Activated naive CD8-positive, alpha-beta T cell (primary cell): ENCODE results near the gene CDH4.
"Not testable (repeated sequence)": the region's sequence is repeated elsewhere in the genome, so short reads cannot be mapped to it uniquely, and the experiment has no call there.

Experiments used
- H3K27ac Mint-ChIP-seq: one replicate; pipeline ENCODE4 v1.8.0; 2021; ENCODE audit warnings: mixed read lengths
- H3K27me3 Mint-ChIP-seq: one replicate; pipeline ENCODE4 v1.8.0; 2021; ENCODE audit warnings: mixed read lengths
- H3K36me3 Mint-ChIP-seq: one replicate; pipeline ENCODE4 v1.8.0; 2021; ENCODE audit warnings: mixed read lengths
- H3K4me1 Mint-ChIP-seq: one replicate; pipeline ENCODE4 v1.8.0; 2021; ENCODE audit warnings: low read depth, mixed read lengths
- H3K4me3 Mint-ChIP-seq: one replicate; pipeline ENCODE4 v1.8.0; 2021; ENCODE audit warnings: mild to moderate bottlenecking, mixed read lengths
- H3K9me3 Mint-ChIP-seq: one replicate; pipeline ENCODE4 v1.8.0; 2021; ENCODE audit warnings: low read depth, mixed read lengths

CDH4 gene

DNA sequence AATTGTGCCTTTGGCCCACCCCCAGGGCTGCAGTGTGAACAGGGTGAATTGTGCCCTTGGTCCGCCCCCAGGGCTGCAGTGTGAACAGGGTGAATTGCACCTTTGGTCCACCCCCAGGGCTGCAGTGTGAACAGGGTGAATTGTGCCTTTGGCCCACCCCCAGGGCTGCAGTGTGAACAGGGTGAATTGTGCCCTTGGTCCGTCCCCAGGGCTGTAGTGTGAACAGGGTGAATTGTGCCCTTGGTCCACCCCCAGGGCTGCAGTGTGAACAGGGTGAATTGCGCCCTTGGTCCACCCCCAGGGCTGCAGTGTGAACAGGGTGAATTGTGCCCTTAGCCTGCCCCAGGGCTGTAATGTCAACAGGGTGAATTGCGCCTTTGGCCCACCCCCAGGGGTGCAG is 602.5 kb downstream of the CDH4 start:
- H3K36me3 Mint-ChIP-seq, H3K27ac Mint-ChIP-seq, H3K9me3 Mint-ChIP-seq, H3K27me3 Mint-ChIP-seq, H3K4me1 Mint-ChIP-seq, H3K4me3 Mint-ChIP-seq: not testable (repeated sequence)

DNA sequence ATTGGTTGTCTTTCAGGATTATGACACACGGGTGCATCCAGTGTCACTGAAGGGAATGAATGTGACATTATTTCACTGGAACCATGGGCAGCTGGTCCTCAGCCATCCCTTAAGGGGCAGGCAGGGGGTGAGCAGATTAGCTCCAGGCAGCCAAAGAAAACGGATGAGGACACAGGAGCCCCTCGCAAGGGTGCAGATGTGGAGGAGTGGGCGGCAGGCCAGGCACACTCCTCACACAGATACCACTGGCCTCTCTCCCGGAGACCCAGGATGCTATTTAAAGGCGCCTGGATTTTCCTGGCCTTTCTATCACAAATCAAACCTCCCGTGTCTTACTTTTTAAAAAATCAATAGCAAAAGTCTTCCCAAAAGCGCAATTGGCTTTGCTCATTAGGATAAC is 603.2 kb downstream of the CDH4 start:
- no peaks in the 10 kb centered on the region for H3K9me3 Mint-ChIP-seq
- H3K27ac Mint-ChIP-seq = no peak overlapping the region
- H3K4me1 Mint-ChIP-seq = no peaks in the 10 kb centered on the region
- H3K36me3 Mint-ChIP-seq = no peaks in the 10 kb centered on the region
- H3K4me3 Mint-ChIP-seq = no peak overlapping the region
- H3K27me3 Mint-ChIP-seq = no peaks in the 10 kb centered on the region

DNA sequence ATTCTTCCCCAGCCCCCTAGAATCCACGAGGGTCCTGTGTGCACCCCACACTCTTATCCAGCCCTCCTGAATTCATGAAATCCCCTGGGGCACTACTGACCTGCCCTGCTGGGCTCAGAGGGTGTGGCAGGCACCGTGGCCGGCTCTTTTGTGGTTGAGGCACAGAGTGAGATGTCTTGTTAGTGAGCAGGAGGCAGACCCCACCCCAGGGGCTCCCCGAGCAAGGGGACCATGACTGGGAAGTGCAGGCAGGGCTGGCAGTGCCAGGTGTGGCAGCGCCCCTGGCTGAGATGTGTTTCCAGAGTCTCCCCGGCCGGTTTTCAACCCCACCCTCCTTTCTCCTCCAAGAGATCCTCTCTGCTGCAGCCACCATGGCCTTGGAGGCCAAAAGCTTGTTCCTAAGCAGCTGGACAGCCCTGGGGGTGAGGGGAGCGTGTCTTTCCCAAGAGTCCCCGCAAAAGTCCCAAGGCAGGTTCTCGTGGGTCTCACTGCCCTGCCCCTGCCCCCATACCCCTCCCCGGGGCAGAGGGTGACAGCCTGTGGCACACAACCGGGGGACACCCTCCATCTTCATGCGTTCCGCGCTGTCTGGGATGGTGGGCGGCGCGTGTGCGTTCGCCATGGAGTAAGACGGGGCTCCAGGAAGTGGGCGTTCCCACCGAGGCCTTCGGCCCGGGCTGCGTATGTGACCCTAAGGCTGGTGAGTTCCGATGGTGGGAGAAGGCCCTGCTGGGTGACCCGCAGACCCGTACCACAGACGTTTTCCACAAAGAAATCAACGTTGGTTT is 604.8 kb downstream of the CDH4 start:
- H3K4me1 Mint-ChIP-seq = peaks cover 2% of the 10 kb centered on the region
- no peak overlapping the region for H3K27ac Mint-ChIP-seq
- H3K9me3 Mint-ChIP-seq = no peaks in the 10 kb centered on the region
- H3K36me3 Mint-ChIP-seq = no peaks in the 10 kb centered on the region
- no peaks in the 10 kb centered on the region for H3K27me3 Mint-ChIP-seq
- H3K4me3 Mint-ChIP-seq = no peak overlapping the region

DNA sequence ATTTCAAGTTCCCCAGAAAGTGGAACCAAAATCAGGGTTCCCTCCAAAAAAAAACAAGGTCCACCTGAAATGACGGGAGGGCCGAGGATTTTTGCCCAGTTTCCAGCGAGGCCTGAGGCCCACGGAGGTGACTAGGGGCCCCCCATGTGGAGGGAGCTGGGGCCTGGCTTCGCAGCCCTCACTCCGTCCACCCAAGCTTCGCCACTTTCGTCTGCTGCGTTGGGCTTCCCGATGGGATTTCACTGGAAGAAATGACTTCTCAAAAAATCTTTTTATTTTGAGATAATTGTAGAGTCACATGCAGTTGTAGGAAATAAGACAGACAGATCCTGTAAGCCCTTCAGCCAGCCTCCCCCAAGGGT is 605.3 kb downstream of the CDH4 start:
- no peaks in the 10 kb centered on the region for H3K9me3 Mint-ChIP-seq
- H3K4me3 Mint-ChIP-seq = no peak overlapping the region
- no peaks in the 10 kb centered on the region for H3K36me3 Mint-ChIP-seq
- peaks cover 2% of the 10 kb centered on the region for H3K4me1 Mint-ChIP-seq
- H3K27me3 Mint-ChIP-seq = no peaks in the 10 kb centered on the region
- no peak overlapping the region for H3K27ac Mint-ChIP-seq

DNA sequence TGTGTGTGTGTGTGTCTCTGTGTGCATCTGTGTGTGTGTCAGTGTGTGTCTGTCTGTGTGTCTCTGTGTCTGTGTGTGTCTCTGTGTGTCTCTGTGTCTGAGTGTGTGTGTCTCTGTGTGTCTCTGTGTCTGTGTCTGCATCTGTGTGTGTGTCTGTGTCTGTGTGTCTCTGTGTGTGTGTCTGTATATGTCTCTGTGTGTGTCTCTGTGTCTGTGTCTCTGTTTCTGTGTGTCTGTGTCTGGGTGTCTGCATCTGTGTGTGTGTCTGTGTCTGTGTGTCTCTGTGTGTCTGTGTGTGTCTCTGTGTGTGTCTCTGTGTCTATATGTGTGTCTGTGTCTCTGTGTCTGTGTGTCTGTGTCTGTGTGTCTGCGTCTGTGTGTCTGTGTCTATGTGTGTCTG is 605.8 kb downstream of the CDH4 start:
- peaks cover 2% of the 10 kb centered on the region for H3K4me1 Mint-ChIP-seq
- H3K27ac Mint-ChIP-seq = no peak overlapping the region
- H3K36me3 Mint-ChIP-seq = no peaks in the 10 kb centered on the region
- no peaks in the 10 kb centered on the region for H3K9me3 Mint-ChIP-seq
- H3K27me3 Mint-ChIP-seq = no peaks in the 10 kb centered on the region
- no peak overlapping the region for H3K4me3 Mint-ChIP-seq

DNA sequence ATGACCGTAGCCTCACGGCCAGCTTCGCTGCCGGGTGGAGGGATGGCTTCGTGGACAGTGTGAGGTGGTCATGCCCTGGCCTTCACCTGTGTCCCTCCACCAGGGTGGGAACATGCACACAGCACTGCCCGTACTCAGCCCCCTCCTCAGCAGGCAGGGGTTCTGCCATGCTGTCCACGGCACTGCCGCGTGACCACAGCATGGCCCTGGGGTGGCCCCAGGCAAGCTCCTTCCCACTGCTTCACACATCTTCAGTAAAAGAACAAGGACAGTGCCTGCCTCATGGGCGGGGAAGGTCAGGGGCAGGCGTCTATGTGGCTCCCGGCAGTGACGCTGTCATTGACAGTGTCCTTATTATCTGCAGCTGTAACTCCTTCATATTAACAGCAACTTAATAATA is 607.7 kb downstream of the CDH4 start:
- Mint-ChIP-seq H3K9me3 (no peaks in the 10 kb centered on the region), H3K27ac (no peak overlapping the region), H3K27me3 (no peaks in the 10 kb centered on the region), H3K4me1 (peaks cover 2% of the 10 kb centered on the region), H3K36me3 (no peaks in the 10 kb centered on the region), H3K4me3 (no peak overlapping the region)

DNA sequence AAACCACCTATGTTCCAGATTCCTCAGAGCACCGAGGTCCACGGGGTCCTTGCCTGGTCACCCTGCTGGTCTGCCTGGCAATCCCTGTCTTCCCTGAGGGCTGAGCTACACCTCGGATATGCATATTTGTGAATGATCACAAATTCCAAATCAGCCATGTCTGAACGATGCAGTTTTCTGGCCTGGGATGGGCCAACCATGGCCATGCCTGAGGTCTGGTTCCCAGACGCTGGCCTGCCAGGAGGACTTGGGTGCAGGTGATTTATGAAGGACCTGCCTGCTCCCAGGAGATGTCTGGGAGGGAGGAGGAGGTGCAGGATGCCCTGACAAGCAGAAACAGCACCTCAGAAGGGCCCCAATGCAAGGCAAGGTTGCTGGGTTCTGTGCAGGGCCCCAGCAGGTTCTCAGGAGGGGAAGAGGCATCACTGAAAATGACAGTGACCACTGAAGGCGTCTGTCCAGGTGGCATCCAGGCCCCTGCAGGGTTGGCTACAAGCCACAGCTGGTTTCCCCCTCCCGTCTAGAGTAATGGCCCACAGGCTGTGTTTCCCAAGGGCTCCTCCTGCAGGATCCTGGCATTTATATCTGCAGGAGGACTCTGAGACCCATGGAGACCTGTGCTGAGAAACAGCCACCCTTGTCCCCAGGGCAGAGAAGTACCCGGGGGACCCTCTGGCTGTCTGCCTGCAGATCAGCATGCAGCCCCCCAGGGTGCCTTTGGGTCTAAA is 608.4 kb downstream of the CDH4 start:
- Mint-ChIP-seq H3K36me3 (no peaks in the 10 kb centered on the region), H3K9me3 (peaks cover 4% of the 10 kb centered on the region), H3K27me3 (no peaks in the 10 kb centered on the region), H3K4me1 (peaks cover 2% of the 10 kb centered on the region), H3K27ac (no peak overlapping the region), H3K4me3 (no peak overlapping the region)

DNA sequence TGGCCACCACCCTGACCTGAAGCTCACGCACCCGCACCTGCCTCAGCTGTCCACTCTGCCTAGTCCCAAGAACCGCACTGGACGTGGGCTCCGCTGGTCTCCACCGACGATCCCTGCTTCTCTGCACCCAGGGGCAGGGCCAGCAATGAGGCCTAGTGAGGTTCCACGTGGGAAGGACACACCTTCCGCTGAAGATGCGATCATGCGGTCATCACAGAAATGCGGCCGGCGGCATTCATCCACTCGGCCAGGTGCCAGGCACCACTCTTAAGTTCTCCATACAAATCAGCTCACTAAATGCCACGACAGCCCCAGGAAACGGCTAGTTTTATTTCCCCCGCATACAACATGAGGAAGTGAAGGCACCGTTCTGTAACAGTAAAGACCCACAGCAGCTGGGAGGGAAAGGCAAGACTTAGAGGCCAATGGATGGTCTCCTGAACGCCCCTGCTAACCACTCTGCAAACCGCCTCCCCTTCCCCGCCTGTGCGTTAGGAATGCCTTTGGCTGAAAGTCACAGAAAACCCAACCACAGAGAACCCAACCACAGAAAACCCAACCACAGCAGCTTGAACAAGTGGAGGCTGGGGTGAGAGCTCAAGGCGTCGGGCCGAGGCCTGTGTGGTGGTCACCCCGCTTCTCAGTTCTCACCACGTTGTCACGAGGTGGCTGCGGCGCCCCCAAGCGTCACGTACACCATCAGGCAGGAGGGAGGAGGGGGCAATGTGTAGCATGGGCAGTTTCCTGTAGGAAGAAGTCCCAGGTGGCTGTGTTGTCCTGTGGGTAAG is 609.2 kb downstream of the CDH4 start:
- peaks cover 2% of the 10 kb centered on the region for H3K4me1 Mint-ChIP-seq
- H3K9me3 Mint-ChIP-seq = peaks cover 6% of the 10 kb centered on the region
- no peak overlapping the region for H3K27ac Mint-ChIP-seq
- no peak overlapping the region for H3K4me3 Mint-ChIP-seq
- no peaks in the 10 kb centered on the region for H3K27me3 Mint-ChIP-seq
- H3K36me3 Mint-ChIP-seq = no peaks in the 10 kb centered on the region

DNA sequence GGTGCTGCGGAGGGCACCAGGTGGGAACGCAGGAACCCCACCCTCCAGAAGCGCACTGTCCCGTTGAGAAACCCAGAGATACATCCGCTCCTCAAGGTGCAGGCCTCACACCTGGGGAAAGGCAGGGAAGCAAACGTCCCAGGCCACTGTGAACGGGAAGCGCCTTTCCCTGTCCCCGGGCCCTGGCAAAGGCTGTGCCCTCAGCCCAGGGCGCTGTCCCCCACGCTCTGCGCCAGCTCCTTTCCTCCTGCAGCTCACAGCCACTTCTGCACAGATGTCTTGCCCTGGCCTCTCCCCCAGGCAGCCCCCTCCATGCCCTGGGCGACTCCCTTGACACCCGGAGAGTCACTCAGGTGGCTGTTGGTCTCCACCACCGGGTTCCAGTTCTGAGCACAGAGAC is 609.8 kb downstream of the CDH4 start:
- Mint-ChIP-seq H3K27ac (no peak overlapping the region), H3K9me3 (peaks cover 6% of the 10 kb centered on the region), H3K27me3 (no peaks in the 10 kb centered on the region), H3K4me3 (no peak overlapping the region), H3K4me1 (peaks cover 2% of the 10 kb centered on the region), H3K36me3 (no peaks in the 10 kb centered on the region)

DNA sequence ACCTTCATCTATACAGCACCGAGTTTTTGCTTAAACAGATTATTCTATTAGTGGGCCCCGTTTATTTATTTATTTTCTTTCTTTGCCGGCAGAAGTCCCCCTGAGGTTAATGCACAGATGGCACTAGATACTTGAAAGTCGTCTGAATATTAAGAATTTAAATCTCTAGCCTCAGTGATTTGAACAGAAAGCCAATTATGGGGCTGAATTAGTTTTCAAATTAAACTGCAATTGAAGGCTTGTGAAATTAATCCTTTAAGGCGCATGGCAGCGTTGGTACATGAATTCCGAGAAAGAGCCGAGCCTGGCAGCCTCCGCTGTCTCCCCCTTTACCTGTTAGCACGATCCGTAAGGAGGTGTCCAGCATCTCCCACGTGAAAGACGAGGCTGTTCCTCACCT is 610.8 kb downstream of the CDH4 start:
- Mint-ChIP-seq H3K27ac (no peak overlapping the region), H3K4me3 (no peak overlapping the region), H3K9me3 (peaks cover 6% of the 10 kb centered on the region)

DNA sequence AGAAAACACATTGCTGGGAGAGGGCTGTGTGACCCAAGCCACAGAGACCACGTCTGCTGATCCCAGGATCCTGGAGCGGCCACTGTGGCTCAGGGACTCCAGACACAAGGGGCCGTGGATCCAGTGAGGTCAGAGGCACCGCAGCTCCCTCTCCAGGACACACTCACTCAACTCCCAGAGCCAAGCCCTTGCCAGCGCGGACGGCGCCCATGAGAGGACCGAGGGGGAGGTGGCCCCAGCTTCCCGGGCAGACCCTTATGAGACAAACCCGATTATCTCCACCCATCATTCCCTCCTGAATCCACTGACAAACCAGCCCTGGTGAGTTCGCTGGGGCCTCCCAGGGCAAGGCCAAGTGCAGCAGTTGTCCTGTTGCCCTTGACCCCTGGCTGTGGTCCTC is 612.4 kb downstream of the CDH4 start:
- Mint-ChIP-seq H3K27me3 (no peaks in the 10 kb centered on the region), H3K36me3 (no peaks in the 10 kb centered on the region), H3K9me3 (peaks cover 6% of the 10 kb centered on the region), H3K4me1 (peaks cover 2% of the 10 kb centered on the region), H3K4me3 (no peak overlapping the region), H3K27ac (no peak overlapping the region)

More for the DNA sequence above, 610.8 kb downstream of the CDH4 start:
- no peaks in the 10 kb centered on the region for H3K36me3 Mint-ChIP-seq
- H3K4me1 Mint-ChIP-seq = peaks cover 2% of the 10 kb centered on the region
- H3K27me3 Mint-ChIP-seq = no peaks in the 10 kb centered on the region

DNA sequence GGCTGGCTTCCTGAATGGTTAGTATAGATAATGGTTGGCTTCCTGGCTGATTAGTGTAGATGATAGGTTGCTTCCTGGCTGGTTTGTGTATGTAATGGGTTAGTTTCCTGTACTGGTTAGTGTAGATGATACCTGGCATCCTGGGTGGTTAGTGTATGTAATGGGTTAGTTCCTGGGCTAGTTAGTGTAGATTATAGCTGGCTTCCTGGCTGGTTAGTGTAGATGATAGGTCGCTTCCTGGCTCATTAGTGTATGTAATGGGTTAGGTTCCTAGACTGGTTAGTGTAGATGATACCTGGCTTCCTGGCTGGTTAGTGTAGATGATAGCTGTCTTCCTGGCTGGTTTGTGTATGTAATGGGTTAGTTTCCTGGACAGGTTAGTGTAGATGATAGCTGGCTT is 613.3 kb downstream of the CDH4 start:
- Mint-ChIP-seq H3K9me3 (peaks cover 6% of the 10 kb centered on the region), H3K4me1 (peaks cover 2% of the 10 kb centered on the region), H3K4me3 (no peak overlapping the region), H3K27me3 (no peaks in the 10 kb centered on the region), H3K36me3 (no peaks in the 10 kb centered on the region), H3K27ac (no peak overlapping the region)

DNA sequence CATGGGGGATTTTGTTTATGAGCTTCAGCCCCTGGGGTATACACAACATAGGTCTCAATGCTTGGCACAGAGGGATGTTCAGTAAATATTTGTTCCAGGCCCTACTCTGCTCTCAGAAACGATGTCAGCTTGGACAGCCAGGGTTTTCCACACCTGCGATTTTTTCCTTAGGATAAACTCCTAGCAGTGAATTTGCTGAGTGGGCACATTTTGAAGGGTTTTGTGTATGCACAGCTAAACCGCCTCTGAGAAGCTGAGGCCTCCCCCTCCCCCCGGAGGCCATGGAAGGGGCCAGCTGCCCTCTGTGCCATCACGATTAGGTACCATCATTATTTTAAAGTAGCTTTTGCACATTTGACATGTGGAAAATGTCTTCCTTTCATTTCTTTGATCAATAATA is 614.1 kb downstream of the CDH4 start:
- no peak overlapping the region for H3K4me3 Mint-ChIP-seq
- no peaks in the 10 kb centered on the region for H3K27me3 Mint-ChIP-seq
- H3K4me1 Mint-ChIP-seq = peaks cover 2% of the 10 kb centered on the region
- no peaks in the 10 kb centered on the region for H3K36me3 Mint-ChIP-seq
- H3K9me3 Mint-ChIP-seq = peaks cover 6% of the 10 kb centered on the region
- no peak overlapping the region for H3K27ac Mint-ChIP-seq

DNA sequence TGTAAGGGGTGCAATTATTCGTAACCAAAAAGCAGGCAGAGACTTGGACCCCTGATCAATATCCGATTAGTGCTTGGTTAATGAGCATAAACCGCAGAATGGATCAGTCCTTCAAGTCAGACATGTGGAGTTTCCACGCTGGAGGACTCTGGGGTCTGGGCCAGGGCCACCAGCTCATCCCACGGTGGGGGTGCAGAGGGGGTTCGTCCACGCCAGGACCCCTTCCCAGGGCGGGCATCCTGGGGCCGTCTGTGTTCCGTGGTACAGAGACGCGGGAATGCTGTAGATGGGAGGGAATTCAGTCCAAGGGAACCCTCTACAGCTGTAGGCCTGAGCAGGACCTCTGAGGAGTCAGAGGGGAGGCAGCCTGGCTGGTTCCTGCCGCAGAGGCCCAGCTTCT is 615.9 kb downstream of the CDH4 start:
- Mint-ChIP-seq H3K9me3 (peaks cover 6% of the 10 kb centered on the region), H3K27ac (no peak overlapping the region), H3K27me3 (no peaks in the 10 kb centered on the region), H3K36me3 (no peaks in the 10 kb centered on the region), H3K4me1 (no peaks in the 10 kb centered on the region), H3K4me3 (no peak overlapping the region)

DNA sequence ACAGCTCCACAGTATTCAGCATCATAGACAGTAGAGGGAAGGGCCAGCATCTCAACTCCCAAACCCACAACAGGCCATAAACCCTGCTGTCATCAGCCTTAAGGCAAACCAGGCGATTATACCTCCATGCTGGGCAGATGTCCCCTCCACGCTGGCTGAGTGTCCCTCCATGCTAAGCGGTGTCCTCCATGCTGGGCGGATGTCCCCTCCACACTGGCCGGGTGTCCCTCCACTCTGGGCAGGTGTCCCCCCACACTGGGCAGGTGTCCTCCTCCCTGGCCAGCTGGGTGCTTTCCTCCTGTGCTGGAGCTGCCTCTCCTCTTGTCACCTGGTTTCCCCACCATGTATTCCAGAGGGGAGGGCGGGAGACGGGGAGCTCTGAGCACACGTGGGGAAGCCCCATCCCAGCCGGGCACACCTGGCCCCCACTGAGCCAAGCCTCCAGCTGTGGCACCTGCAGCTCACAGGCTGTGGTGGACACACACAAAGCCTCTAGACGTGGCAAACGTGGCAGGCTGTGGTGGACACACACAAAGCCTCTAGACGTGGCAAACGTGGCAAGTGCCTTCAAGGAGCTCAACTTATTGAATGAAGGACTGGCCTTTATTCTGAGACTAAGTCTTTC is 616.5 kb downstream of the CDH4 start:
- H3K4me1 Mint-ChIP-seq = no peaks in the 10 kb centered on the region
- H3K27ac Mint-ChIP-seq = no peak overlapping the region
- H3K4me3 Mint-ChIP-seq = no peak overlapping the region
- H3K9me3 Mint-ChIP-seq = peaks cover 6% of the 10 kb centered on the region
- no peaks in the 10 kb centered on the region for H3K27me3 Mint-ChIP-seq
- no peaks in the 10 kb centered on the region for H3K36me3 Mint-ChIP-seq
